Measurements from ENCODE around the gene SERPINA12. TPM values are rescaled to one million over a fixed set of nuclear protein-coding genes. Genes with fewer than 3 reads are reported as not detected.

Gene SERPINA12
- total RNA-seq, 1 experiment from 2014 or later = not detected

GRCh38 chr14:94458558-94459205 is 50.6 kb downstream of the SERPINA12 start (continued):
- TF ChIP-seq ZNF281 (CRISPR knock-in tag; IDR thresholded peaks at IDR 0.05) = no peak
- no peak for TF ChIP-seq ZNF416 (CRISPR knock-in tag; IDR thresholded peaks at IDR 0.05)
- TF ChIP-seq ATF1 (CRISPR knock-in tag; IDR thresholded peaks at IDR 0.05) = no peak
- TF ChIP-seq NR3C1 (CRISPR knock-in tag; conservative IDR thresholded peaks at IDR 0.05; ENCODE audit: low read depth) = no peak
- TF ChIP-seq ZNF396 (CRISPR knock-in tag; IDR thresholded peaks at IDR 0.05; ENCODE audit: borderline replicate concordance) = no peak
- TF ChIP-seq ZNF671 (CRISPR knock-in tag; IDR thresholded peaks at IDR 0.05) = no peak
- no peak for TF ChIP-seq HMGA2 (CRISPR knock-in tag; IDR thresholded peaks at IDR 0.05)
- no peak for TF ChIP-seq IRF1 (CRISPR knock-in tag; IDR thresholded peaks at IDR 0.05)
- TF ChIP-seq ZNF263 (CRISPR knock-in tag; IDR thresholded peaks at IDR 0.05; ENCODE audit: low read depth) = no peak
- TF ChIP-seq ESRRA (CRISPR knock-in tag; IDR thresholded peaks at IDR 0.05; ENCODE audit: borderline replicate concordance) = no peak
- no peak for TF ChIP-seq SOX15 (CRISPR knock-in tag; IDR thresholded peaks at IDR 0.05)

GRCh38 chr14:94458096-94458495 is 51.2 kb downstream of the SERPINA12 start:
- no peak for TF ChIP-seq E2F4 (CRISPR knock-in tag; IDR thresholded peaks at IDR 0.05; ENCODE audit: borderline replicate concordance, low read depth)
- no peak for TF ChIP-seq MAX (CRISPR knock-in tag; IDR thresholded peaks at IDR 0.05)
- no peak for TF ChIP-seq ZNF512 (CRISPR knock-in tag; IDR thresholded peaks at IDR 0.05; ENCODE audit: borderline replicate concordance)
- TF ChIP-seq ATF2 (CRISPR knock-in tag; IDR thresholded peaks at IDR 0.05; ENCODE audit: borderline replicate concordance, low read depth) = no peak
- no peak for TF ChIP-seq ZNF423 (CRISPR knock-in tag; IDR thresholded peaks at IDR 0.05)
- TF ChIP-seq STAT6 (CRISPR knock-in tag; conservative IDR thresholded peaks at IDR 0.05; ENCODE audit: low read depth) = no peak
- TF ChIP-seq E2F1 (CRISPR knock-in tag; IDR thresholded peaks at IDR 0.05) = no peak
- TF ChIP-seq TEAD4 (CRISPR knock-in tag; IDR thresholded peaks at IDR 0.05) = no peak
- TF ChIP-seq ZMAT4 (CRISPR knock-in tag; IDR thresholded peaks at IDR 0.05) = no peak
- TF ChIP-seq GABPB1 (CRISPR knock-in tag; IDR thresholded peaks at IDR 0.05) = no peak
- no peak for TF ChIP-seq RELA (CRISPR knock-in tag; IDR thresholded peaks at IDR 0.05; ENCODE audit: borderline replicate concordance)
- no peak for TF ChIP-seq PRRX2 (CRISPR knock-in tag; IDR thresholded peaks at IDR 0.05)
- H3K9me3 Mint-ChIP-seq = peaks cover 72% of the 10 kb centered on the region
- no peak for DNase-seq (ENCODE audit: low spot score)
- ATAC-seq = no peak
- no peak overlapping the region for H3K27ac Mint-ChIP-seq
- peaks cover 8% of the 10 kb centered on the region; the same call in 1 of the 2 replicates for H3K27me3 Mint-ChIP-seq (ENCODE audit: low read depth)
- peaks cover 53% of the 10 kb centered on the region for H3K36me3 Mint-ChIP-seq
- ChIA-PET CTCF (interaction anchor here (1.4 to 1.8 kb wide), 2 partner anchors 24 to 28 kb away, joined by 4 to 8 read pairs; no protein-coding TSS in a partner anchor), POLR2A (no interaction called here)
- no peak overlapping the region for H3K4me3 Mint-ChIP-seq
- peaks cover 21% of the 10 kb centered on the region for H3K4me1 Mint-ChIP-seq
